GM12873 (cell line): ENCODE measurements around the gene EDN2.
A peak's percentile ranks its signal among the peaks of the same experiment; 100 is the strongest.

Experiments
- TF ChIP-seq, protein P1 (sequence below): IDR thresholded peaks from 2 replicates; pipeline ENCODE4 v1.5.1; 2012; ENCODE audit warnings: low read depth, mild to moderate bottlenecking, moderate library complexity, low read length, control low read depth; ENCODE audit not compliant: insufficient read depth; ENCODE audit errors: missing control alignments

EDN2 gene

DNA sequence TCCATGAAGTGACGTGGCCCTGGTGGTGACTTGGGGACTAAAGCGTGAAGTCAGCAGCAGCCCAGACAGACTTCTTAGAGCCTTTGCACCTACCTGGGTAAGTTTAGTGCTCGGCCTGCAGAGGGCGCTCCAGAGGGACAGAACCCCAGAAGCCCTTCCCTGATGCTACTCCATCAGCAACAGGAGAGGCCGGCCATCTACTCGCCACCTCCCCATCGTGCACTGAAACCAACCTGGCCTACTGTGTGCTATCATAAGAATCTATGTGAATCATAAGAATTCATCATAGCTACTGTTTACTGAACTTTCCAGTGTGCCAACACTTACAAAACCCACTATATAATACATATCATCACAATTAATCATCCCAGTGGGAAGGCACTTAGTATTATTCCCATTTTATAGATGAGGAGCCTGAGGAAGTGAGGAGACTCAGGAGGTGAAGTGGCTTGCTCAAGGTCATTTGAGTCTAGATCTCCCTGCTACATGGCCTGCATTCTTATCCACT lies 7.9 kb upstream of the EDN2 start:
- TF ChIP-seq, protein P1, sequence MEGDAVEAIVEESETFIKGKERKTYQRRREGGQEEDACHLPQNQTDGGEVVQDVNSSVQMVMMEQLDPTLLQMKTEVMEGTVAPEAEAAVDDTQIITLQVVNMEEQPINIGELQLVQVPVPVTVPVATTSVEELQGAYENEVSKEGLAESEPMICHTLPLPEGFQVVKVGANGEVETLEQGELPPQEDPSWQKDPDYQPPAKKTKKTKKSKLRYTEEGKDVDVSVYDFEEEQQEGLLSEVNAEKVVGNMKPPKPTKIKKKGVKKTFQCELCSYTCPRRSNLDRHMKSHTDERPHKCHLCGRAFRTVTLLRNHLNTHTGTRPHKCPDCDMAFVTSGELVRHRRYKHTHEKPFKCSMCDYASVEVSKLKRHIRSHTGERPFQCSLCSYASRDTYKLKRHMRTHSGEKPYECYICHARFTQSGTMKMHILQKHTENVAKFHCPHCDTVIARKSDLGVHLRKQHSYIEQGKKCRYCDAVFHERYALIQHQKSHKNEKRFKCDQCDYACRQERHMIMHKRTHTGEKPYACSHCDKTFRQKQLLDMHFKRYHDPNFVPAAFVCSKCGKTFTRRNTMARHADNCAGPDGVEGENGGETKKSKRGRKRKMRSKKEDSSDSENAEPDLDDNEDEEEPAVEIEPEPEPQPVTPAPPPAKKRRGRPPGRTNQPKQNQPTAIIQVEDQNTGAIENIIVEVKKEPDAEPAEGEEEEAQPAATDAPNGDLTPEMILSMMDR, result peak; percentile 89

DNA sequence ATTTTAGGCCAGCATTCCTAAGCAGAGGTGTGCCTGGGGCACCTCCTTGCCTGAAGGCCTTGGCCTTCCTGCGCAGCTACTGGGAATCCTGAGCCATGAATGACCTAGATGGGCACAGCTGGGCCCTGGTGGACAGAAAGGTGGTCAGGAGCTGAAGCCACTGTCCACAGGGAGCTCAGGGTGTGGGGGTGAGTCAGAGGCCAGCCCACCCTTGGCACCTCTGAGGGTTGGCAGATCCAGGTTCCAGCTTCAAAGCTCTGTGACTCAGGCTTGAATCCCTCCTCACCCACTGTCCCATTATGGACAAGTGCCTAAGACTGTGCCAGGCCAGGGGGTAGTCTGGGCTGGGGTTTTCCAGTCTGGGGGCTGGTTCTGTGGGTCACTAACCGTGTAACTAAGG lies 6.4 kb upstream of the EDN2 start:
- TF ChIP-seq, protein P1, result no peak

DNA sequence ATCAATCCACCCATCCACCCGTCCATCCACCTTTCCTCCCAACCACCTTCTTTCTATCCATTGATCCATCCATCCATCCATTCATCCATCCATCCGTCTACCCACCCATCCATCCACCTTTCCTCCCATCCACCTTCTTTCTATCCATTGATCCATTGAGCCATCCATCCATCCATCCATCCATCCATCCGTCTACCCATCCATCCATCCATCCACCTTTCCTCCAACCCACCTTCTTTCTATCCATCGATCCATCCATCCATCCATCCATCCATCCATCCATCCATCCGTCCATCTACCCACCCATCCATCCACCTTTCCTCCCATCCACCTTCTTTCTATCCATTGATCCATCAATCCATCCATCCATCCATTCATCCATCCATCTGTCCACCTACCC lies 5.1 kb upstream of the EDN2 start:
- TF ChIP-seq, protein P1, result no peak

DNA sequence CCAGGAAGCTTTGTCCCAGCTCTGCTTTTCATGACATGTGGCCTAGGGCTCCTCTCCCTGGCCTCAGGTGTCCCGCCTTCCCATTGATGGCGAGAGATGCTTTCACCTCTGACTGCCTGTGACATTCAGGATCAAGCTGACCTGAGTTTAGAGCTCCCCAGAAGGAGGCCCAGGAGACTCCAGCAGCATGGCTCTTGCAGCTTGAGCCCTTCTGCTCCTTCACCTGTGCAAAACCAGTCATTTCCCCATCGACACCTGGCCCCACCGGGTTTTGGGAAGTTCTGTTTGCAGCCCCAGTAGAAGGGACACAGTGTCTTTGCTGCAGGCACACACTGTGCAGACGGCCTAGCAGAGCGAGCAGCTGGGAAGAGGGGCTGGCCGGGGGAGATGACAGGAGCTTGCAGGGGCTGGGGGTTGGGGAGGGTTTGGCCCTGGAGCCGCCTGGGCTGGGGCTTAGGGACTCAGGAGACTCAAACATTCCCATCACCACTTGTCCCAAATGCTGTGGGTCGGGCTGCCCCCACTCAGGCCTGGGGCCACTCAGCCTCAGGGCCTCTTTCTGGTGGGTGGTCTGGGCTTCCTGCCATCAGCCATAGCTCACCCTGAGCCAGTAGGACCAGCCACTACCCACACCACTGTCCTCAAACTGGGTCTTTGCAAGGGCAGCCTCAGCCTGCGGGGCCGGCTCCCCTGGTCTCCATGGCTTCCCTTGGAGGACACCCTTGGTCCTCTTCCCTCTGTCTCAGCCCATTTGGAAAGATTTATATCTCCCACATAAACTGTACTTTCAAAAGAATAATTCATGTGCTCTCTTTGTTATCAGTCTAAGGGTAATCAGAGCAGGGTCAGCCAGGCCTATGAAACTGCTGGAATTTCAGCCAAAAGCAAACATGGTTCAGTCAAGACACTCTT lies 3.8 kb upstream of the EDN2 start:
- TF ChIP-seq, protein P1, result no peak

DNA sequence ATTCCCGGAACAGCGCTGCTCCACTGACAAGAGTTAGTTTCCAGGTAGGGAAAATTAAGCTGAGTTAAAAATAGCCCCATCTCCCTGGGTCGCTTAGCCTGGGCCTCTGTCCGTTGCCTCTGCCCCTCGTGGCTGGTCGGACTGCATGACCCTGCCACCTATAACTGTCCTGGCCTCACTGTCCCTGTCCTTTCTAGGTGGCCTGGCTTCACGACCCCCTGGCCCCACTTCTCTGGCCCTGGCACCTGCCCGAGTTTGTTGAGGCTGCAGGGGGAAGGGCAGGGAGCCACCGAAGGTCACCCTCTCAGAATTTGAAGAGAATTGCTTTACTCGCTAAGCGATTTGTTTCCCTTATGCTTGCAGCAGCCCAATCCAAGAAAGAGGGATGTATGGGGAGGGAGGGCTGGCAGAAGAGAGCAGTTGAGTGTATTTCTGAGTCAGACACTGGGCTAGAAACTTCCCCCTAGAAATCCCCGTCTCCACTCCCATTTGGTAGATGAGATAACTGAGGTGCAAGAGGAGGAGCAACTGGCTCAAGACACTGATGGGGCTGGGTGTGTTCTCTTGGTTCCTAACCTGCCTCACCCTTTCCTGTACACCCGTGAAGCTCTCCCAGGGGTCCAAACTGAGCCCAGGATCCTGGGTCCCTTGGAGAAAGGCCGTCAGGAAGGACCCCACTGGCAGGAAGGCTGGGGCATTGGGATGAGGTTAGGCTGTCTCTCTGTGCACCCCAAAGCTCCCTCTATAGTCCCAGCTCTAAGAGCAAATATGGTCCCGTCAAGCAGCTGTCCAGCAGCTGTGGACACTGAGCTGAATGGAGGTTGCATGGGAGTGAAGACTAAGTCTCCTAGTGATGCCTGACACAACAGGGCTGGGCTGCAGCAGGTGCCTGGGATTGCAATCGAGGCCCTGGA lies 2.9 kb upstream of the EDN2 start:
- TF ChIP-seq, protein P1, result no peak

DNA sequence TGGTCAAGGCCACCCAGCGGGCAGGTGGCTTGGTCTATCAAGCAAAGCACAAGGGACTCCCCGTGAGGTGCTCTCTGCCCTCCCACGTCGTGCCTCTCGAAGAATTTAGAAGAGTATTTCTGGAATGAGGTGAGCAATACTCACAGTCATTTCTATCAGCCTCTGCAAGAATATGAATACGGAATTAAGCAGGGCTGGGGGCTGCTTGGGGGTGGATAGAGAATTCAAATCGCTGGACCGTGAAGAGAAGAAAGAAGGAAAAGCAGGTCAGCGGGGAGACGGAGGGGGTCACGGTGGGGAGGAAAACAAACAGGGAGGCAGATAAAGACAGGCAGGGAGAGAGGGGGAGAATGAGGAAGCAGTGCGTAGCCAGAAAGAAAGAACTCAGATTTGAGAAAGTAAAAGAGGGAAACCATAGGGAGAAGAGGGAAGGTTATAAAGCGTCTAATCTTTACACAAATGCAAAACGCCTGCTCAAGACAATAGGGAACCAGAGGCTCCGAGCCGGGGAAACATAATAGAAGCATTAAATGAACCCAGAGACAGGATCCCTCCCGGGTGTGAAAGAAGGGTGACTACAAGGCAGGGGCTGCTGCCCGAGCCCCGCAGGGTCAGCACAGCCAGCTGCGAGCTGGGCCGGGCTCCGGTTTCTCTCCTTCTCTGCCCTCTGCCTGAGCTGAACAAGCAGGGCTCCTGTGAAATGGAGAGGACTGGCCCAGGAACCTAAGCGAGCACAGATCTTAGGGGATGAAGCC lies 2.1 kb upstream of the EDN2 start:
- TF ChIP-seq, protein P1, result no peak
